HepG2 (cell line): ENCODE measurements around the gene TMPRSS7. TPM values are rescaled to one million over a fixed set of nuclear protein-coding genes. Genes with fewer than 3 reads are reported as not detected.

Source experiments
- CENPX ChIP-seq: sonication (generic); formaldehyde crosslinking; IDR thresholded peaks from 2 replicates; pipeline ENCODE4 v1.9.0; 2021; ENCODE audit warnings: mild to moderate bottlenecking, missing genetic modification reagents, moderate library complexity
- FOXJ3 ChIP-seq: sonication (generic); formaldehyde crosslinking; IDR thresholded peaks from 2 replicates; pipeline ENCODE4 v1.4.0; 2020; ENCODE audit warnings: missing genetic modification reagents, mild to moderate bottlenecking, borderline replicate concordance
- GPN1 ChIP-seq: sonication (generic); formaldehyde crosslinking; IDR thresholded peaks from 2 replicates; pipeline ENCODE4 v1.5.1; 2020; ENCODE audit warnings: missing genetic modification reagents, borderline replicate concordance
- GTF2F1 ChIP-seq: fragments of 150-350 bp; IDR thresholded peaks from 2 replicates; pipeline ENCODE4 v1.6.1; 2014; ENCODE audit warnings: low read length
- IRX3 ChIP-seq: sonication (generic); formaldehyde crosslinking; IDR thresholded peaks from 2 replicates; pipeline ENCODE4 v1.8.1; 2023; ENCODE audit warnings: mild to moderate bottlenecking, low read depth, missing genetic modification reagents, borderline replicate concordance
- MLLT10 ChIP-seq: sonication (generic); formaldehyde crosslinking; IDR thresholded peaks from 2 replicates; pipeline ENCODE4 v1.4.0; 2020; ENCODE audit warnings: missing genetic modification reagents
- RAD51 ChIP-seq: fragments of 450-650 bp; IDR thresholded peaks from 2 replicates; pipeline ENCODE4 v1.6.1; 2016; ENCODE audit warnings: borderline replicate concordance
- RFXAP ChIP-seq: sonication (generic); formaldehyde crosslinking; IDR thresholded peaks from 2 replicates; pipeline ENCODE4 v1.4.0; 2020; ENCODE audit warnings: missing genetic modification reagents, borderline replicate concordance
- SIX4 ChIP-seq: sonication (generic); formaldehyde crosslinking; IDR thresholded peaks from 2 replicates; pipeline ENCODE4 v1.4.0; 2020; ENCODE audit warnings: missing genetic modification reagents
- SRSF4 ChIP-seq: fragments of 200-400 bp; formaldehyde crosslinking; IDR thresholded peaks from one replicate; pipeline ENCODE4 v1.6.1; 2018; ENCODE audit warnings: mild to moderate bottlenecking, low read depth, low read length, moderate library complexity; ENCODE audit not compliant: poor library complexity, severe bottlenecking
- TBL1XR1 ChIP-seq: fragments of 150-350 bp; IDR thresholded peaks from 2 replicates; pipeline ENCODE4 v1.6.1; 2014; ENCODE audit warnings: borderline replicate concordance, low read length; ENCODE audit not compliant: partially characterized antibody
- THRA ChIP-seq: sonication (generic); formaldehyde crosslinking; IDR thresholded peaks from 2 replicates; pipeline ENCODE4 v1.4.0; 2020; ENCODE audit warnings: missing genetic modification reagents, borderline replicate concordance
- ZMYM2 ChIP-seq: sonication (generic); formaldehyde crosslinking; IDR thresholded peaks from 2 replicates; pipeline ENCODE4 v1.8.0; 2022; ENCODE audit warnings: mild to moderate bottlenecking, missing genetic modification reagents
- ZNF512 ChIP-seq: sonication (generic); formaldehyde crosslinking; IDR thresholded peaks from 2 replicates; pipeline ENCODE4 v1.4.0; 2020; ENCODE audit warnings: mild to moderate bottlenecking, missing genetic modification reagents
- ZNF530 ChIP-seq: sonication (generic); formaldehyde crosslinking; IDR thresholded peaks from 2 replicates; pipeline ENCODE4 v1.5.0; 2020; ENCODE audit warnings: low read depth, mild to moderate bottlenecking, missing genetic modification reagents
- polyA plus RNA-seq, 8 experiments: library from polyadenylated mRNA; depleted of rRNA in 3 of 8; stranded (reverse) in 7 of 8; unstranded in 1 of 8; fragments of >200 nt; fragmentation: Illumina TruSeq in 4 of 8; extraction: Trizol in 4 of 8; gene quantifications; 2 replicates each; pipeline versions ENCODE4 v1.2.1 to v1.2.3, GENCODE V29; 2011 to 2016; ENCODE audit warnings: low read depth in 4 of 8, missing spikeins in 1 of 8, mixed read lengths in 1 of 8; ENCODE audit not compliant: insufficient read depth in 1 of 8
- total RNA-seq, 5 experiments: library from RNA; depleted of rRNA; stranded (reverse); fragments of >200 nt; fragmentation: Illumina TruSeq; extraction: Trizol; gene quantifications; 2 replicates each; pipeline ENCODE4 v1.2.3, GENCODE V29; 2016; ENCODE audit warnings: low read depth in 1 of 5

Gene TMPRSS7
- total and polyA plus RNA-seq, 2 of the 13 experiments (the other 11 are each of a cell fraction or from before 2014, with no cell fraction given), result not detected

GRCh38 chr3:112078125-112079083 lies 43.9 kb downstream of the TMPRSS7 start (continued):
- no peak for TF ChIP-seq SIX4 (CRISPR knock-in tag)
- no peak for TF ChIP-seq ZMYM2 (CRISPR knock-in tag)
- TF ChIP-seq FOXJ3 (CRISPR knock-in tag), result no peak
- no peak for TF ChIP-seq TBL1XR1
- TF ChIP-seq SRSF4, result no peak
- TF ChIP-seq RFXAP (CRISPR knock-in tag), result no peak
- no peak for TF ChIP-seq THRA (CRISPR knock-in tag)
- TF ChIP-seq MLLT10 (CRISPR knock-in tag), result no peak
- TF ChIP-seq CENPX (CRISPR knock-in tag), result no peak
- TF ChIP-seq ZNF530 (CRISPR knock-in tag), result no peak
- TF ChIP-seq GTF2F1, result no peak
- TF ChIP-seq GPN1 (CRISPR knock-in tag), result no peak
- TF ChIP-seq RAD51, result no peak
- no peak for TF ChIP-seq ZNF512 (CRISPR knock-in tag)
- no peak for TF ChIP-seq IRX3 (CRISPR knock-in tag)
- TF ChIP-seq, all 625 proteins: peak for 0
